Endothelial cell of umbilical vein (primary cell): ENCODE data around the gene STK40.

Experiments
- POLR2A ChIP-seq: IDR thresholded peaks from 2 replicates; pipeline ENCODE4 v1.6.1; 2012; ENCODE audit warnings: low read depth, mild to moderate bottlenecking, control low read depth, low read length
- TF ChIP-seq, protein P1 (sequence below): IDR thresholded peaks from 2 replicates; pipeline ENCODE4 v1.6.1; 2011; ENCODE audit not compliant: insufficient read depth, insufficient read length

DNA sequence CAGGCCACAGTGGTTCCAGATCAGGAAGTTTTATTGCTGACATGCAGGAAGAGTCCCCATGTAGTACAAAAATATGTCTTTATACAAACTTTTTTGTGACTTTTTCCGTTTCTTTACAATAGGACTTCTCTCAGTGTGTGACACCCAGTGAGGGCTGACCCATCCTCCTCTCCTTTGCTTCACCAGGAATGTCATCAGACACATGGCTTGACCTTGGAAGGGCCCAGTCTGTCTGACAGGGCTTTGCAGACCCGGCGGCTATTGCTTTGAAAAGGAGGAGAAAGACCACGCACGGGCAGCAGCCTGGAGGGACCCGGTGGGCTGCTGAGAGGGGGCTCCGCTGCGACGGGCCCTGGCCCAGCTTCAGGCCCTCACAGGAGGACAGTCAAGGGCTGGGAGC is 46.1 kb downstream of the STK40 start:
- TF ChIP-seq, protein P1, sequence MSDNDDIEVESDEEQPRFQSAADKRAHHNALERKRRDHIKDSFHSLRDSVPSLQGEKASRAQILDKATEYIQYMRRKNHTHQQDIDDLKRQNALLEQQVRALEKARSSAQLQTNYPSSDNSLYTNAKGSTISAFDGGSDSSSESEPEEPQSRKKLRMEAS, result no peak
- TF ChIP-seq POLR2A, result no peak
